ENCODE data around the gene CHCHD5. TPM values are rescaled to one million over a fixed set of nuclear protein-coding genes. Genes with fewer than 3 reads are reported as not detected.

Gene CHCHD5
- polyA plus RNA-seq, 3 donors: 37.1 to 77.3 (median 56.2) TPM

- 97% methylated on average over 5 of the region's 5 CpGs for WGBS (ENCODE audit: insufficient coverage)
- intact Hi-C loops (cut with micrococcal nuclease): loop anchor here in 1 of 2 donors (10.0 kb wide), 1 partner anchor 363 kb away; no protein-coding TSS in a partner anchor
Observed at GRCh38 chr2:112591413-112591812, 7.0 kb downstream of the CHCHD5 start.

DNA sequence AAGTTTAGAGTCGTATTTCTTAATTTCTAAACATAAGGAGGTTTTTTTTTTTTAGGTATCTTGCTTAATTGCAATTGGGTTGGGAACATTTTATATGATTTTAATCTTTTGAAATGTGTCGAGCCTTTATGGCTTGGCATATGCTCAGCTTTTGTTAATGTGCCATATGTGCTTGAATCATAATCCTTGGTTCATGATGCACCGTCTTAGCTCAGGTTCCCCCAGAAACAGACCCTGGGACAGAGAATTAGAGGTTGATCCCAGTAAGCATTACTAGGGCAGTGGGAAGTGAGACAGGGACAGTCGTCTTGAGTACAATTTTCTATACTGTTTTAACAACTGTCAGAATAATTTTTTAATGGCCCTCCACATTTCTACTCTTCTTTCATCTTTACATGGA lies 9.3 kb downstream of the CHCHD5 start:
- no peaks in the 10 kb centered on the region for H3K9me3 ChIP-seq (replicated peaks in 1 of 2; ENCODE audit: control insufficient read depth in 1 of 2, insufficient read depth in 1 of 2, low read length in 2 of 2)
- no peaks in the 10 kb centered on the region for H3K79me2 ChIP-seq (ENCODE audit: insufficient read depth, low read length)
- Mint-ChIP-seq H3K9me3 (peaks cover 0 to 5% (median 2%) of the 10 kb centered on the region in 7 donors), H3K36me3 (peaks cover 17 to 30% of the 10 kb centered on the region in 2 donors), H3K4me3 (no peak overlapping the region), H3K27me3 (ENCODE audit: low read depth in 3 of 3) (peaks cover 0 to 3% (median 1%) of the 10 kb centered on the region in 3 donors), H3K27ac (no peak overlapping the region), H3K4me1 (peaks cover 2% of the 10 kb centered on the region)
- no peak for TF ChIP-seq CTCF (IDR thresholded peaks at IDR 0.05)
- no CpG with 5 or more reads among the region's 4 CpGs for WGBS (ENCODE audit: insufficient coverage)
- H2AFZ ChIP-seq (ENCODE audit: insufficient read depth, low read depth, low read length, poor library complexity, severe bottlenecking): no peak overlapping the region
- H3K27ac ChIP-seq (ENCODE audit: low read depth in 1 of 2, low read length in 2 of 2): no peak overlapping the region
- H4K20me1 ChIP-seq (ENCODE audit: insufficient read depth, low read length): no peaks in the 10 kb centered on the region
- no peaks in the 10 kb centered on the region for H3K27me3 ChIP-seq (ENCODE audit: control insufficient read depth in 2 of 2, insufficient read depth in 2 of 2, low read length in 2 of 2)
- H3K4me3 ChIP-seq (replicated peaks in 1 of 3; ENCODE audit: low read depth in 2 of 3, low read length in 3 of 3): no peak overlapping the region
- H3K9ac ChIP-seq (ENCODE audit: insufficient read depth, low read length, poor library complexity, severe bottlenecking): no peak overlapping the region
- intact Hi-C loops (cut with micrococcal nuclease): loop anchor here in 1 of 2 donors (10.0 kb wide), 1 partner anchor 361 kb away; no protein-coding TSS in a partner anchor
- H3K4me1 ChIP-seq (ENCODE audit: control insufficient read depth in 1 of 2, insufficient read depth in 2 of 2, low read length in 2 of 2): no peaks in the 10 kb centered on the region
- DNase-seq: no peak
- no peak overlapping the region for H3K4me2 ChIP-seq (replicated peaks; ENCODE audit: extremely low read depth, low read length, poor library complexity, severe bottlenecking)
- peaks cover 0 to 17% of the 10 kb centered on the region in 2 donors for H3K36me3 ChIP-seq (replicated peaks in 1 of 2; ENCODE audit: control insufficient read depth in 1 of 2, insufficient read depth in 2 of 2, low read length in 2 of 2)

More at GRCh38 chr2:112591413-112591812, 7.0 kb downstream of the CHCHD5 start:
- no peaks in the 10 kb centered on the region for H3K4me1 ChIP-seq (ENCODE audit: control insufficient read depth in 1 of 2, insufficient read depth in 2 of 2, low read length in 2 of 2)
- H3K9ac ChIP-seq (ENCODE audit: insufficient read depth, low read length, poor library complexity, severe bottlenecking): no peak overlapping the region
- H3K4me3 ChIP-seq (replicated peaks in 1 of 3; ENCODE audit: low read depth in 2 of 3, low read length in 3 of 3): no peak overlapping the region
- peaks cover 35 to 54% of the 10 kb centered on the region in 2 donors for H3K36me3 Mint-ChIP-seq
- peak overlapping the region in 1 of 7 donors; percentile 58 for H3K27ac Mint-ChIP-seq
- TF ChIP-seq CTCF (IDR thresholded peaks at IDR 0.05): no peak
- no peak for DNase-seq
- peaks cover 4 to 37% of the 10 kb centered on the region in 2 donors for H3K36me3 ChIP-seq (replicated peaks in 1 of 2; ENCODE audit: control insufficient read depth in 1 of 2, insufficient read depth in 2 of 2, low read length in 2 of 2)
- no peaks in the 10 kb centered on the region for H4K20me1 ChIP-seq (ENCODE audit: insufficient read depth, low read length)
- H3K79me2 ChIP-seq (ENCODE audit: insufficient read depth, low read length): no peaks in the 10 kb centered on the region
- H3K4me2 ChIP-seq (replicated peaks; ENCODE audit: extremely low read depth, low read length, poor library complexity, severe bottlenecking): no peak overlapping the region
- H2AFZ ChIP-seq (ENCODE audit: insufficient read depth, low read depth, low read length, poor library complexity, severe bottlenecking): no peak overlapping the region
- H3K9me3 Mint-ChIP-seq: no peaks in the 10 kb centered on the region
- H3K27me3 Mint-ChIP-seq (ENCODE audit: low read depth in 3 of 3): peaks cover 0 to 3% (median 0%) of the 10 kb centered on the region in 3 donors
- no peaks in the 10 kb centered on the region for H3K27me3 ChIP-seq (ENCODE audit: control insufficient read depth in 2 of 2, insufficient read depth in 2 of 2, low read length in 2 of 2)
- no peak overlapping the region for H3K4me3 Mint-ChIP-seq
- no peaks in the 10 kb centered on the region for H3K9me3 ChIP-seq (replicated peaks in 1 of 2; ENCODE audit: control insufficient read depth in 1 of 2, insufficient read depth in 1 of 2, low read length in 2 of 2)
- no peak overlapping the region for H3K27ac ChIP-seq (ENCODE audit: low read depth in 1 of 2, low read length in 2 of 2)
- H3K4me1 Mint-ChIP-seq: peaks cover 16% of the 10 kb centered on the region

All from CD14-positive monocyte (primary cell).